NCI-H226 (cell line): Measurements from ENCODE around the gene CYP2W1.

Experiments used
- DNase-seq: peaks from one replicate; pipeline ENCODE4 v3.0.0-alpha.2; 2015

Gene CYP2W1

DNA sequence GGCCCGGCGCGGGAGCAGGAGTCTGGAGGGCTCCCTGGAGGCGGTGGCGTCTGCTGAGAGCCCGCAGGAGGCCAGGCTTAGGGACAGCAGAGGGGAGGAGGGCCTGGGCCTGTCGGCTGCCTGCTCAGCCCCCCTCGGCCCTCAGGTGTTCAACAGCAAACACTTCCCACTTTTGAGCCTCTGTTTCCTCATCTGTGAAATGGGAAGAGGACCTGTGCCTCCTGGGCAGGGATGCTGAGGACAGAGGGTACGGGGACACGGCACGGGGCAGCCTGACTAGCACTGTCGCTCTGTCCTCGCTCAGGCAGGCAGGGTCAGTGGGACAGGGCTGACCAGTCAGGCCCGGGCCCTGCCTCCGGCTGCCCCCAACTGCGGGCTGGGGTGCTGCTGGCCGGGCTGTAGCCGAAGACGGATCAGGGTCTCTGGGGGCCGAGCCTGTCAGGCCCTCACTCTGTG is 663 bp downstream of the CYP2W1 start:
- no peak for DNase-seq

DNA sequence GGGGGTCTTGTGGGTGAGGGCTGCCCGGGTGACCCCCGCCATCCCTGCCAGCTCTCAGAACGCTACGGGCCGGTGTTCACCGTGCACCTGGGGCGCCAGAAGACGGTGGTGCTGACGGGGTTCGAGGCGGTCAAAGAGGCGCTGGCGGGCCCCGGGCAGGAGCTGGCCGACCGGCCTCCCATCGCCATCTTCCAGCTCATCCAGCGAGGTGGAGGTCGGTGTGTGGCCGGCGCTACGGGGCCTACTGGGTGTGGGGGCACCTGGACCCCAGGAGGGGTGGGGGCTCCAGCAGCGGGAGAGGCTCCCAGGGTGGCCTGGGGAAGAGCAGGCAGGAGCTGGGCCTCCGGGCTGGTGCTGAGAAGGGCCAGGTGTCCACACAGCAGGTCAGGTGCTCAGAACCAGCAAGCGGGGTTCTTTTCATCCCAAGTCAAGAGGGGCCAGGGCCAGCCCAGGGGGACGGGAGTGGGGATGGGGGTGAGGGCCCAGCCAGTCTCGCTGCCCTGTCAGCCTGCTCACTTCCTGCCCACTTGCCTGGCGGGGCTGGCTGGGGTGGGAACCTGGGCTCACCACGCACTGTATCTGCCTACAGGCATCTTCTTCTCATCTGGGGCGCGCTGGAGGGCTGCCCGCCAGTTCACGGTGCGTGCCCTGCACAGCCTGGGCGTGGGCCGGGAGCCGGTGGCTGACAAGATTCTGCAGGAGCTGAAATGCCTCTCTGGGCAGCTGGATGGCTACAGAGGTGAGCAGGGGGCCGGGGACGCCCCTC is 1.6 kb downstream of the CYP2W1 start:
- no peak for DNase-seq

DNA sequence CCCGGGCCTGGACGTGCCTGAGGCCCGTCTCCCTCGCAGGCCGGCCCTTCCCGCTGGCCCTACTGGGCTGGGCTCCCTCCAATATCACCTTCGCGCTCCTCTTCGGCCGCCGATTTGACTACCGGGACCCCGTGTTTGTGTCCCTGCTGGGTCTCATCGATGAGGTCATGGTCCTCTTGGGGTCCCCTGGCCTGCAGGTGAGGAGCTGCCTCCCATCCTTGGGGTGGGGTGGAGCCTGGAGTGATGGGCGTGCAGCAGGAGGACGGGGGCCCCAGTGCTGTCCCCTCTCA is 2.1 kb downstream of the CYP2W1 start:
- no peak for DNase-seq

DNA sequence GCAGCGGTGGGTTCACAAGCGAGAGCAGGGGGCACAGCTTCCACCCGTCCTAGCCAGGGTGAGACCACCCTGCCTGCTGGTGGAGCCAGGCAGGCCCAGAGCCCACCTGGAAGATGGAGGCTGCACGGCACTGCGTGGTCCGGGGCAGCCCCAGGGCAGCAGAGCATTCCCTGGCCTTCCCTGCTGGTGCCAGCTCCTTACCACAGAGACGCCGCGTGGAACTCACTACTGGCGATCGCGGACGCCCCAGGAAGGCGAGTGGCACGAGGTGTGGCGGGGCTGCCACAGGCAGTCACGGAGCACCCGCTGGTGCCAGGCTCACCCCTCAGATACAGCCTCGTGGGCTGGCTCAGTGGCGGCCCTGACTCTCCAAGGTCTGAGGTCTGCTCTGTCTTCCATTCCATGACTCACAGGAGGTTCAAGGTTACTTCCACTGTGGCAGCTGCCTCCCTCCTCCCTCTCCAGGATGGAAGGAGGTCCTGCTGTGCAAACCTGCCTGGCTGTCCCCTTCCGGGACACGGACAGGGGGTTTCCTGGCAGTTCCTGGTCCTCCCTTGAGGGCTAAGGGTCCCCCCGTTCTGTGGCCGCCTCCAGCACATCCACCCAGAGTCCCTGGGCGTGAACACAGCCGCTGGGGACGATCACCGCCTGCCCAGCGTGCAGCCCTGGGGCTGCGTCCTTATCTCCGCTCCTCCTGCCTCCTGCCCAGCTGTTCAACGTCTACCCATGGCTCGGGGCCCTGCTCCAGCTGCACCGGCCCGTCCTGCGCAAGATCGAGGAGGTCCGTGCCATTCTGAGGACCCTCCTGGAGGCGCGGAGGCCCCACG is 3.1 kb downstream of the CYP2W1 start:
- peak; percentile 39 for DNase-seq

DNA sequence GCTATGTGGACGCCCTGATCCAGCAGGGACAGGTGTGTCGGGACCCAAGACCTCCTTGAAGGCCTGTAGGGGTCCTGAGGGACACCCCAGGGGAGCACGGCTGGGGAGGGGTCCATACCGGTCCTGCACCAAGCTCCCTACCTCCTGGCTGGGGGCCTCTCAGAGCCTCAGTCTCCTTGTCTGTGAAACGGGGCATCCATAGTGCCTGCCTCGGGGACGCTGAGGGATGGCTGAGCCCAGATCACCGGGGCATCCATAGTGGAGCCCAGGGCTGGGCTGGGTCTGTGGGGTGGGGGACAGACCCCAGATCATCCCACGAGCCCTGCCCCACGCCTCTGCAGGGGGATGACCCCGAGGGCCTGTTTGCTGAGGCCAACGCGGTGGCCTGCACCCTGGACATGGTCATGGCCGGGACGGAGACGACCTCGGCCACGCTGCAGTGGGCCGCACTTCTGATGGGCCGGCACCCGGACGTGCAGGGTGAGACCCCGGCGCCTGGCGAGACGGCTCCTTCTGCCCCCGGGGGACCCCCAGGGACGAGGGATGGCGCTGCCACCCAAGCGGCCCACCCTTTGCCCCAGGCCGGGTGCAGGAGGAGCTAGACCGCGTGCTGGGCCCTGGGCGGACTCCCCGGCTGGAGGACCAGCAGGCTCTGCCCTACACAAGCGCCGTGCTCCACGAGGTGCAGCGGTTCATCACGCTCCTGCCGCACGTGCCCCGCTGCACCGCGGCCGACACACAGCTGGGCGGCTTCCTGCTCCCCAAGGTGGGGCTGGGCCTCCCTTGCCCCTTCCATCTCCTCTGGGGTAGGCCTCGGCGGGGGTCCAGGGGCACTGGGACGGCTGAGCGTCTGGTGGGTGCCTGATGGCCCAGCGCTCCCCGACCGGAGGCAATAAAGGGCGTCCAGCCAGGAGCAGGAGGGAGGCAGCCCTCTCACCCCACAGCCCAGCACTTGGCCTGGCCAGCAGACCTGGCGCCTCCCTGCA is 4.1 kb downstream of the CYP2W1 start:
- DNase-seq, result no peak

DNA sequence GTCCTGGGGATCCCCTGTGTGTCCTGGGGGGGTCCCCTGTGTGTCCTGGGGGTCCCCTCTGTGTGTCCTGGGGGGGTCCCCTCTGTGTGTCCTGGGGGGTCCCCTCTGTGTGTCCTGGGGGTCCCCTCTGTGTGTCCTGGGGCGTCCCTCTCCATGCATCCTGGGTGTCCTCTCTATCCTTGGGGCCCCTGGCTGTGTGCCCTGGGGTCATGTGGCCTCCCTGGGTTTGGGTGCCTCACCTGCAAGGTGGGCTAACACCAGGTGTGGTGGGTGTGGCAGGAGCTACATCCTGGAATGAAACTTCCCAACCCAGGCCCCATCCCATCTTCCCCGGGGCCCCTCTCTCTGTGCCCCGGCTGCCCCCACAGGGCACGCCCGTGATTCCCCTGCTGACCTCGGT is 4.9 kb downstream of the CYP2W1 start:
- no peak for DNase-seq

DNA sequence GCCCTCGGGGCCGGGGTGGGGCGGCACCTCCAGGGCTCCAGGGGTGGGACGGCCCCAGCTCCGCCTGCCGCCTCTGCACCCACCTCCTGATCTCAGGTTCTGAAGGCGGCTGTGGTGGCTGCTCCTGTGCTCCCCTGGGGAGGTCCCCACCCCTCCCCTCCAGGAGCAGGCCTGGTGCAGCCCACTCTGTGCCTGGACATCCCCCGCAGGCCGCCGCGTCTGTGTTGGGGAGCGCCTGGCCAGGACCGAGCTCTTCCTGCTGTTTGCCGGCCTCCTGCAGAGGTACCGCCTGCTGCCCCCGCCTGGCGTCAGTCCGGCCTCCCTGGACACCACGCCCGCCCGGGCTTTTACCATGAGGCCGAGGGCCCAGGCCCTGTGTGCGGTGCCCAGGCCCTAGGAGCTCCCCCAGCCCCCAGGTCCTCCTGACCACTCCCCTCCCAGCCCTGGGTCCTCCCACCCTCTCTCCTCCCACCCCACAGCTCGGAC is 5.5 kb downstream of the CYP2W1 start:
- peak; percentile 98 for DNase-seq

DNA sequence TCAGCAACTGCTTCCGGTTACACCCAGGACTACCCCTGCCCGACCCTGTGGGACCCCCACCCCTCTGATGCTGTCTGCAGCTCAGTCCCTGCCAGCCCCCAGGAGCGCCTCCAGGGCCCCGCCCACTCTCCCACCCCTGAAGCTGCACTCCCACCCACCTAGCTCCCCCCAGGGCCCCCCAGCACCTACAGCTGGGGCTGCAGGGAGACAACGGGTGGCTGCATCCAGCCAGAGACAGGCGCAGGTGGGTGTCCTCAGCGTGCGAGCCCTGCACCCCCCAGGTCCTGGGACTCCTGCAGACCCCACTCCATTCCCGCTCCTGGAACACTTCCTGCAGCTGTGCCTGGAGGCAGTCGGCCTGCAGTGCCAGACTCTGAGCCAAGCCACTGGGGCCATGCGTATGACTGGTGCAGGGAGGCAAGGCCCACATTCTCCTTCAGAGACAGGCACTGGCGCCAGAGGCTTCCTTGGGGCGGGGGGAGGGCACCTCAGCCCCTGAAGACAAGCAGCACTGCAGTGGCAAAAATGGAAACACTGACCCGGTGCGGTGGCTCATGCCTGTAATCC is 6.1 kb downstream of the CYP2W1 start:
- DNase-seq, result peak; percentile 70

DNA sequence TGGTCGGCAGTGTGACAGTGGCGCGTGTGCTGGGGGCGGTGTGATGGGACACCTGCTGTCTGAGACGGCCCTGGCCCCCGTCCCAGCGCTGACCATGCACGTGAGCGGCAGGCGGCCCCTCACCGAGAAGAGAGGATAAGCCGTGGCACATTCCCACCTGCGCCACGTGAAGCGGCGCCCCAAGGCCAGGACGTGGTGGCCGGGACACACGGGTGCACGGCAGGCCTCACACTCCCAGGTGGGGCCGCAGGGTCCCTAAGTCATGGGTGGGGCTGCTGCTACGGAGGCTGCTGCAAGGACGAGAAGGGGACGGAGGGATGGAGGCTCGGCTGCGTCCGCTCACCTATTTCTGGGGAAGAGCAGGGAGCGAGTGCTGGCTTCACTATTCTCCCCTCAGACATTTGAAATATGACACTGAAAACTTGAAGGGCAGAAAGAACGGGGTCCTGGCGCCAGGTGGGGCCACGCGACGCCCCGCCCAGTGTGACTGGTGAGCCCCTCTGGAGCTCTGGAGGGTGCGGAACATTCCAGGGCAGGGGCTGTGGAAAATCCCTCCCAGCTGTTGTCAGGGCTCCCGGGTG is 7.5 kb downstream of the CYP2W1 start:
- no peak for DNase-seq

DNA sequence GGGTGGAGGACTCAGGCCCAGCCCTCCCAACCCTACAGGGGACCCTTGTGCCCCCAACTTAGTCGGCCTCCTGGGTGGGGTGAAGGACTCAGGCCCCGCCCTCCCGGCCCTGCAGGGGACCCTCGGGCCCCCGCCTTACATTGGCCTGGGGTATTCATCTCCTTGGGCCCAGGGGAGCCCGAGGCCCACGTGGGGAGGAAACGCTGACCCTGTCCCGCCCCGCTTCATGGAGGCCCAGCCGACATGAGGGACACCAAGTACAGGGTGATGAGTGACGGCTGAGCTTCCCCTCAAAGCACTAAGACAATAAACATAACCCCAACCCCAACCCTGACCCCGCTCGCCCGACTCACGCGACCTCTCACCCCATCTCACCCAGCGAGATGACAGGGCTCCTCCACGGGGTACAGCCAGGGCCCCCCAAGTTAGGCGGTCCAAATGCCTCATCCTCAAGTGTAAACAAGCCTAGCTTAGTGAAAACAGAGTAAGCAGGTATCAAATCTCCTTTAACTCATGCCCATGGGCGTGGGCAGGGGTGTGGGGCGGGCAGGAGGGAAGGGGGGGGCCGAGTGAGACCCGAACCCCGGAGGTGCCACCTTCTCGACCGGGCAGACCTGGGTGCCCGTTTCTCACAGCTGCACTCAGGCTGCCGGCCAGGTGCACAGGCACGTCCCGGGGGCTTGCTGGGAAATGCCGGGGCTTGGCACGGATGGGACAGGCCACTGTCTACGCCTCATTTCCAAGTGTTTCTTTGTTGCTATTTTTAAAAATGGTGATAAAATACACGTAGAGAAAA is 8.2 kb downstream of the CYP2W1 start:
- no peak for DNase-seq

DNA sequence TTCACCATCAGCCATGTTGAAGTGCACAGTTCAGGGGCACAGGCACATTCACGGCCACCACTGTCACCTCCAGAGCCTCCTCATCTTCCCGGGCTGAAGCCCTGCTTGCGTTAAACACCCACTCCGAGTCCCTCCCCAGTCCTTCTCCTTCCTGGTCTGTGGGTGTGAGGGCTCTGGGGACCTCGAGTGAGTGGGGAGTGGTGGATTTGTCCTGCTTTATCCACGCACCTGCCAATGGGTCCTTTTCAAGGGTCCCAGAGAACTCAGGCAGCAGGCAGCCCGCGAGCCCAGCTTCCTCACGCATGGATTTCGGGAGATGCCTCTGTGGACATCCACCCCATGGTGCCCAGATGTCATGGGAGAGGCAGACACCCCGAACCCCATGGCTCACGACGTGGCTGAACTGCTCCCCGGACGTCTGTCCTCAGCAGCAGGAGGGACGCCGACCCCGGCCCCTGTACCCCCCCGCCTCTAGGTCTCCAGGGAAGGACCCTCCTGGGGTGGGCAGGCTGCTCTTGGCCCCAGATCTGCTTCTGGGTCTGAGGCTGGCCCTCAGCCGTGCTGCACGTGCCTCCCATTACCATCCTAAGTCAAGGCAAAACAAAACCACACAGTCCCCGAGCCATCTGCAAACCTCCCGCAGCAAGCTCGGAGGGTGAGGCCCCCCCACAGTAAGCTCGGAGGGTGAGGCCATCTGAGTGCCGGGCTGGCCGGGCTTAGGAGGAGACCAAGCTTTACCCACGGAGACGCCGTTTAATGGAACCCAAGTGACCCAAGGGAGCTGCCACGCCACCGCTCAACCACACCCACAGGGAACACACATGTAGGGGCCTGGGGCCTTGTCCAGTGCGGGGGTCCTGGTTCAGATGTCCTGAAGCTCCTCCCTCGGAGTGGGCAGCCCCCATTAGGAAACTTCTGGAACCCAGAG is 9.0 kb downstream of the CYP2W1 start:
- no peak for DNase-seq

DNA sequence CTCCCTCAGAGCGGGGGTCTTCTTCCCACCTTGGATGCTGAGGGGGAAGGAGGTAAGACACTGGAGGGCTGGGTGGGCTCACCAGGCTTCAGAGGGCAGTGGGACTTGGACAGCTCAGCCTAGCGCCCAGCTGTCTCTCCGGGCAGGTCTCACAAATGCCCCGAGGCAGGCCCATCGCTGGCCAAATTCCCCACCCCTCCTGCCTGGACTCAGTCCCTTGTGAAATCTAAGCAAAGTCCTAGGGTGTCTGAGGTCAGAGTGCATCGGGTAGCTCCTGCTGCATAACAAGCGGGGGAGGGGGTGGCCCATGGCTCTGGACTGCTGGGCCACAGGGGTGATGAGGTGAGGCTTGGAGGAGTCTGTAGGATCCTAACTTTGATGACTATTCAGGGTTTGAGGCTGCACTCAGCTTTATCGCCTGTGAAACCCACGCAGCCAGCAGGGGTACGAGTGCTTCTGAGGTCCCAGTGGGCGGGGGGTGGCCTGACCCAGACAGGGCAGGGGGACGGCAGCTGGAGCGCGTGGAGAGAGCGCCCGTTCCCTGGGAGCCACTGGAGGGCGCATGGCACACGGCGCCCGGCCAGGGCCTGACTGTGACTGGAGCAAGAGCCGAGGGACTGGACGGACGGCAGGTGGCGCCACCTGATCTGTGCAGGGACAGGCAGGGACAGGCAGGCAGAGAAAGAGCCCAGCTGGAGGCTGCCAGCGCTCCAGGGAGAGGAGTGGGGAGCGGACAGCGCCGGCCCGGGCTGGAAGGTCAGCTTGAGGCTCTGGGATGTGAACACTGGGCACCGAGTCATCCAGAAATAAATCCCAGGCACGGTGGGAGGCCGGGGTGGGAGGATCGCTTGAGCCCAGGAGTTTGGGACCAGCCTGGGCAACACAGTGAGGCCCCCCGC is 10.0 kb downstream of the CYP2W1 start:
- peak; percentile 88 for DNase-seq

DNA sequence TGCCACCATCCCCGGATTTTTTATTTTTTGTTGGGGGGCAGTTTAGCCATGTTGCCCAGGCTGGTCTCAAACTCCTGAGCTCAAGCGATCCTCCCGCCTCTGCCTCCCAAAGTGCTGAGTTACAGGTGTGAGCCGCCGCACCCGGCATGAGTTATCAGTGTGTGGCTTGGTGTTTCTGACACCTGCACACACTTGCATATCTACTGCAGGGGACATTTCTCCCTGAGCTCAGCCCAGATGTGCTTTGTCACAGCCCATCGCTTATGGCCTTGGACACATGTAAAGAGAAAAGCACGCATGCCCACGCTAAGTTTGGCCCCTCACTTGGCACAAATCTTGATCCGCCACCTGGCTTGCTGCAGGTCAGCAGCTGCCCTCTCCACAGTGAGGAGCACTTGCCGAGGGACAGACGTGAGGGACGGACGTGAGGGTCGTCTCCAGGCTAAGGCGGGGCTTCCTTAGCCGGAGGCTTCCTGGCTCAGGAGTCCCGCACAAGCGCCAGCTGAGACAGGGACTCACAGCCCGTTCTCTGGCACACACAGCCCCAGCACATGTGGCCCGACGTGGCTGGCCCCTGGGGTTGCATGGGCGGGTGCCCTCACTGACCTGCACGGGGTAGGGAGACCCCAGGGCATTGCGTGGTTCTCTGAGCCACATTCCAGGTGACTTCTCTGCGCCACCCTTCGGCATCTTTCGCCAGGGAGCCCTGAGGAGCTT is 11.8 kb downstream of the CYP2W1 start:
- DNase-seq, result no peak

DNA sequence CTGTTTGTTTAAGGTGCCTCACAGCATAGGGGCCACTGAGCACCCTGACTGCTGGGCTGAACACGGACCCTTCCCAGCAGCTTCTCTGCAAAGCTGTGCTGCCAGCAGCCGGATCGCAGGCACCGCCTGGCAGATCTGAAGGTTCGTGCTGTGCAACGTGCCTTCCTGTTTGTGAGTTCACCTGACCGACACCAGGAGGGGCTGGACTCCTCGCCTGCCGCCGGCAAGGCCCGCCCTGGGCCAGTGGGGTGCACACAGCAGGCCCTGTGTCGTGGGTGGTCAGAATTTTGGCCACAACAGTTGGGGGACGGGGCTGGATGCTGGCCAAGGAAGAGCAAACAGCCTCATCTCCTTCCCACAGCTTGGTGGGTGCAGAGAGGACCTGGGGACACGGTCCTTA is 12.6 kb downstream of the CYP2W1 start:
- no peak for DNase-seq

DNA sequence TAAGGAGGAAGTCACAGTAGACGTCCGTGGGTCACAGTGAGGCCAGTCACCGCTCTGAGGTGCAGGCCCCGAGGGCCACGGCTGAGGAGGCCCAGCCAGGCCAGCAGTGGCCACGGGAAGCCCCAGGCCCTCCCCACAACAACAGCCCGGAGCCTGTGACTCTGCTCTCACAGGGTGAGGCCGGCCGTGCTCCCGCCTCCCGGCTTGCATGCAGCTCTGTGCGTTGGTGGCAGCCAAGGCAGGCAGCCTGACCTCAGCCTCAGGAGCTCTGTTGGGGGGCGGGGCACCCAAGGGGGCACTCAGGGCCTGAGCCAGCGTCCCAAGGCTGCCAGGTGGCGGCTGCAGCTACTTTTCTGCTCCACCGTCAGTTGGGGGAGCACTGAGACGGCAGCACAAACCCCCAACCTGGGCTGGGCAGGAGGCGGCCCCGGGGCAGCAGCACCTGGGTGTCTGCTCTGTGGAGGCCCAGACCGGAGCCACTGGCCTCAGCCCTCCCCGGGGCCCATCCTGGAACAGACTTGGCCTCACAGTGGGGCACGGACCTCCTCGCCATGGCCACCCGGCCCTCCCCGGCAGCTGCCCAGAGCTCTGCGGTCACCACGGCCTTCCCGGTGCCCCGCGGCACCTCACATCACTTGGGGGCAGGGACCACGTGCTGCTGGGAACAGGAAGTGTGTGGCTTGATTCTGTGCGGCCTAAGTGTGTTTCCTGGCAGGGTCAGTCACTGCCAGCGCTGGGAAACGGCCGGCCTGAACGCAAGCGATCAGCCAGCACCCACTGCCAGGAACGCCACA is 13.3 kb downstream of the CYP2W1 start:
- no peak for DNase-seq

DNA sequence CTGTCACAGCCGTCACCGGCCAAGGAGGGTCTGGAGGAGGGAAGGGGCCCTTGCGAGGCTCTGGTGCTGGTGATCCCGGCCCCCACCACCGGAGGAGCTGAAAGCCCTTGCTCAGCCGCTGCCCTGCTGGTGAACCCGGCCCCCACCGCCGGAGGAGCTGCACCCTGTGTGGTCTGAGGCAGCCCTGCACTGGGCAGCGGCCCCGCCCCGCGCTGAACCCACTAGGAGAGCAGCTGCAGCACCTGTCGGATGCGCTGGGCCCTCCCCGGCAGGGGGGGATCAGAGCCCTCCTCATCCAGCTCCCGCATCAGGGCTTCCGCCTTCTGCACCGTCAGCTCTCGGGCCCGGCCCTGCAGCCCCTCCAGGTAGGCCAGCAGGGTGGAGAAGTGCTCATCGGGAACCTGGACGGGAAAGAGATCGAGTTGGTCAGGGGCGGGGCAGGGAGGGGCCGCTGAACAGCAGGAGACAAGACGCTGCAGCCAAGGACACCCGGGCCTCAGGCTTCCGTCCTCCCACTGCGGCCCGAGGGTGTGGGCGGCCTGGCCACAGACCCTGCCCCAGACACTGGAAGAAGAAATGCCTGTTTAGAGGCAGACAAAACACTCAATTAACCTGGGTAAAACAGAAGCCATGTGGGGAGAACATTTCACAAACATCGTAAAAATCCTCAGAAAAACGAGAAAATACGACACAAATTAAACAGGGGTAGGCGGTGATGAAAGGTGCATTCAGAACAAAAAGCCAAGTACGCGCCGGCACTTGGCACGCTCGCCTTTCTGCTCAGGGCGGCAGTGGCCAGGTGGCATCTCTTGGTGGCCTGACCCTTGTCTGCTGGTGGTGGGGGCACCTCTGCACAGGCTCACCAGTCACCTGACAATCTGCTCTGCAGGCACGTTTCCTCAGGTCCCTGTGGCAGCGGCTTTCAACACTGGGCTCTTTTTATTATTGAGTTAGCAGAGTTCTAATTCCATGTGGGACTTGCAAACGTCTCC is 14.7 kb downstream of the CYP2W1 start:
- DNase-seq, result no peak
